Measurements from ENCODE around the gene CHRND. TPM values are rescaled to one million over a fixed set of nuclear protein-coding genes. Genes with fewer than 3 reads are reported as not detected.

CHRND gene
- total RNA-seq, 1 experiment from 2014 or later, result not detected

GRCh38 chr2:232484628-232485347 is 41.2 kb upstream of the CHRND start:
- Mint-ChIP-seq H3K27ac (no peak overlapping the region), H3K4me3 (peak overlapping the region; percentile 59), H3K4me1 (peaks cover 18% of the 10 kb centered on the region), H3K27me3 (ENCODE audit: low read depth) (peaks cover 63% of the 10 kb centered on the region), H3K36me3 (no peaks in the 10 kb centered on the region), H3K9me3 (no peaks in the 10 kb centered on the region)
- TF ChIP-seq AFF4 (CRISPR knock-in tag; IDR thresholded peaks at IDR 0.05; ENCODE audit: borderline replicate concordance) (no peak), CTCF (IDR thresholded peaks at IDR 0.05) (no peak), E2F4 (CRISPR knock-in tag; IDR thresholded peaks at IDR 0.05; ENCODE audit: borderline replicate concordance, low read depth) (no peak), ZNF416 (CRISPR knock-in tag; IDR thresholded peaks at IDR 0.05) (no peak)
- POLR2A ChIA-PET, result interaction anchor here (1.4 kb wide), 1 partner anchor 12 kb away, joined by 3 read pairs; no protein-coding TSS in a partner anchor
- DNase-seq (ENCODE audit: low spot score) (no peak), ATAC-seq (no peak)
- CTCF ChIA-PET, result interaction anchor here (0.8 to 1.6 kb wide), 3 partner anchors 20 to 39 kb away, joined by 3 to 10 read pairs (median 4); no protein-coding TSS in a partner anchor

- CTCF ChIA-PET, result interaction anchor here (0.8 to 1.6 kb wide), 3 partner anchors 21 to 38 kb away, joined by 3 to 10 read pairs (median 4); no protein-coding TSS in a partner anchor
- H3K27me3 Mint-ChIP-seq (ENCODE audit: low read depth), result peaks cover 66% of the 10 kb centered on the region
- no peaks in the 10 kb centered on the region for H3K9me3 Mint-ChIP-seq
- no peak overlapping the region for H3K27ac Mint-ChIP-seq
- POLR2A ChIA-PET, result interaction anchor here (1.4 kb wide), 1 partner anchor 12 kb away, joined by 3 read pairs; no protein-coding TSS in a partner anchor
- H3K4me1 Mint-ChIP-seq, result peaks cover 20% of the 10 kb centered on the region
- H3K4me3 Mint-ChIP-seq, result peak overlapping the region; percentile 59
- DNase-seq (ENCODE audit: low spot score), result no peak
- no peaks in the 10 kb centered on the region for H3K36me3 Mint-ChIP-seq
- ATAC-seq, result peak; percentile 2
- TF ChIP-seq CBFB (CRISPR knock-in tag; IDR thresholded peaks at IDR 0.05; ENCODE audit: low read depth), result no peak
- no peak for TF ChIP-seq USF1 (CRISPR knock-in tag; IDR thresholded peaks at IDR 0.05)
- no peak for TF ChIP-seq RELA (CRISPR knock-in tag; IDR thresholded peaks at IDR 0.05; ENCODE audit: borderline replicate concordance)
- no peak for TF ChIP-seq JUN (CRISPR knock-in tag; IDR thresholded peaks at IDR 0.05)
- TF ChIP-seq FOXP4 (CRISPR knock-in tag; IDR thresholded peaks at IDR 0.05), result no peak
- TF ChIP-seq RORB (CRISPR knock-in tag; IDR thresholded peaks at IDR 0.05), result no peak
- TF ChIP-seq FOXK1 (CRISPR knock-in tag; IDR thresholded peaks at IDR 0.05), result no peak
- no peak for TF ChIP-seq NFATC4 (CRISPR knock-in tag; IDR thresholded peaks at IDR 0.05)
- no peak for TF ChIP-seq GRHL2 (CRISPR knock-in tag; IDR thresholded peaks at IDR 0.05; ENCODE audit: insufficient replicate concordance, severe bottlenecking)
- no peak for TF ChIP-seq FOXJ3 (CRISPR knock-in tag; IDR thresholded peaks at IDR 0.05; ENCODE audit: borderline replicate concordance)
- TF ChIP-seq USF2 (CRISPR knock-in tag; IDR thresholded peaks at IDR 0.05), result no peak
- no peak for TF ChIP-seq ZBTB21 (CRISPR knock-in tag; IDR thresholded peaks at IDR 0.05; ENCODE audit: borderline replicate concordance)
- no peak for TF ChIP-seq SOX15 (CRISPR knock-in tag; IDR thresholded peaks at IDR 0.05)
- no peak for TF ChIP-seq PRRX2 (CRISPR knock-in tag; IDR thresholded peaks at IDR 0.05)
These were observed 40.6 kb upstream of the CHRND start for GRCh38 chr2:232485348-232485756.
